Endodermal cell (in vitro differentiated cells): Measurements from ENCODE around the gene CLK4. TPM values are rescaled to one million over a fixed set of nuclear protein-coding genes. Genes with fewer than 3 reads are reported as not detected.

ENCODE experiments used
- DNase-seq: peaks from one replicate; pipeline ENCODE4 v3.0.0-alpha.2; 2017
- H3K27ac ChIP-seq: 2 replicates; pipeline ENCODE4 v1.5.1; 2013; ENCODE audit warnings: mild to moderate bottlenecking, low read depth, low read length, moderate library complexity
- H3K27me3 ChIP-seq: 2 replicates; pipeline ENCODE4 v1.6.1; 2013; ENCODE audit warnings: mild to moderate bottlenecking, low read length, moderate library complexity; ENCODE audit not compliant: insufficient read depth, control insufficient read depth, poor library complexity, severe bottlenecking
- H3K36me3 ChIP-seq: 2 replicates; pipeline ENCODE4 v1.7.0; 2013; ENCODE audit warnings: mild to moderate bottlenecking, low read length, moderate library complexity; ENCODE audit not compliant: control insufficient read depth, insufficient read depth
- H3K4me1 ChIP-seq: one replicate; pipeline ENCODE4 v1.7.0; 2013; ENCODE audit warnings: low read length; ENCODE audit not compliant: control insufficient read depth, insufficient read depth
- H3K4me3 ChIP-seq: 2 replicates; pipeline ENCODE4 v1.5.1; 2013; ENCODE audit warnings: mild to moderate bottlenecking, low read length, moderate library complexity
- H3K9ac ChIP-seq: 2 replicates; pipeline ENCODE4 v1.6.1; 2013; ENCODE audit warnings: mild to moderate bottlenecking, low read length, moderate library complexity; ENCODE audit not compliant: poor library complexity, severe bottlenecking; ENCODE audit errors: extremely low read depth
- H3K9me3 ChIP-seq: 2 replicates; pipeline ENCODE4 v1.6.1; 2013; ENCODE audit warnings: mild to moderate bottlenecking, low read length, moderate library complexity; ENCODE audit not compliant: control insufficient read depth
- H3K27ac Mint-ChIP-seq: 2 replicates; pipeline ENCODE4 v1.8.0; 2020; ENCODE audit warnings: mixed read lengths
- H3K27me3 Mint-ChIP-seq: 2 replicates; pipeline ENCODE4 v1.8.0; 2021; ENCODE audit warnings: mild to moderate bottlenecking, mixed read lengths; ENCODE audit not compliant: insufficient read depth
- H3K36me3 Mint-ChIP-seq: 2 replicates; pipeline ENCODE4 v1.8.0; 2020; ENCODE audit warnings: low read depth, mixed read lengths
- H3K4me1 Mint-ChIP-seq: 2 replicates; pipeline ENCODE4 v1.8.0; 2020; ENCODE audit warnings: mixed read lengths
- H3K4me3 Mint-ChIP-seq: 2 replicates; pipeline ENCODE4 v1.8.0; 2020; ENCODE audit warnings: mild to moderate bottlenecking, moderate library complexity, mixed read lengths
- H3K9me3 Mint-ChIP-seq: 2 replicates; pipeline ENCODE4 v1.8.0; 2020; ENCODE audit warnings: mild to moderate bottlenecking, mixed read lengths
- CTCF ChIP-seq: fragments of 200-600 bp; sonication (generic); conservative IDR thresholded peaks from 2 replicates; pipeline ENCODE4 v1.5.0; 2021; ENCODE audit warnings: antibody characterized with exemption, mild to moderate bottlenecking
- WGBS, 2 experiments: methylation state at CpG; one replicate each; pipeline versions ENCODE4 v1.1.5 to v1.1.7; 2013; ENCODE audit warnings: missing lambda C conversion rate in 2 of 2, mixed read lengths in 1 of 2; ENCODE audit not compliant: insufficient coverage in 1 of 2, insufficient read length in 1 of 2; 5-methylcytosine and 5-hydroxymethylcytosine counted together
- total RNA-seq, 2 donors: library from RNA; stranded (reverse); fragmentation: NEBNext Ultra II Directional in 1 of 2; extraction: Animal tissue kit (Norgen Biotek cat#: 25700) in 1 of 2; gene quantifications; 2 replicates in 1 of 2; 3 replicates in 1 of 2; pipeline ENCODE4 v1.2.1, GENCODE V29; 2021

The CLK4 gene
- total RNA-seq, 2 donors from 2014 or later: 14.9 to 19.4 TPM

- DNase-seq: no peak
- H3K9ac ChIP-seq: no peak overlapping the region
- no peaks in the 10 kb centered on the region for H3K36me3 ChIP-seq
- H3K4me3 Mint-ChIP-seq: no peak overlapping the region
- peaks cover 6% of the 10 kb centered on the region for H3K27me3 Mint-ChIP-seq
- H3K4me1 Mint-ChIP-seq: no peaks in the 10 kb centered on the region
- no peaks in the 10 kb centered on the region for H3K27me3 ChIP-seq
- no peaks in the 10 kb centered on the region for H3K4me1 ChIP-seq
- H3K9me3 ChIP-seq: peaks cover 13% of the 10 kb centered on the region
- no peaks in the 10 kb centered on the region for H3K36me3 Mint-ChIP-seq
- WGBS, 2 experiments: 90 to 96% methylated on average over 3 of the region's 3 CpGs
- no peak for TF ChIP-seq CTCF
- peaks cover 10% of the 10 kb centered on the region for H3K9me3 Mint-ChIP-seq
- H3K27ac Mint-ChIP-seq: no peak overlapping the region
- no peak overlapping the region for H3K4me3 ChIP-seq
- no peak overlapping the region for H3K27ac ChIP-seq
Observed at GRCh38 chr5:178649580-178649979, 22.7 kb upstream of the CLK4 start.

GRCh38 chr5:178644826-178645545, 18.1 kb upstream of the CLK4 start:
- peaks cover 22% of the 10 kb centered on the region for H3K9me3 Mint-ChIP-seq
- H3K9ac ChIP-seq: no peak overlapping the region
- no peaks in the 10 kb centered on the region for H3K4me1 ChIP-seq
- no peaks in the 10 kb centered on the region for H3K27me3 ChIP-seq
- H3K9me3 ChIP-seq: peaks cover 13% of the 10 kb centered on the region
- H3K27ac ChIP-seq: no peak overlapping the region
- no peak overlapping the region for H3K4me3 Mint-ChIP-seq
- H3K4me1 Mint-ChIP-seq: no peaks in the 10 kb centered on the region
- no peak for TF ChIP-seq CTCF
- no peak for DNase-seq
- no peaks in the 10 kb centered on the region for H3K36me3 ChIP-seq
- no peaks in the 10 kb centered on the region for H3K36me3 Mint-ChIP-seq
- no peak overlapping the region for H3K4me3 ChIP-seq
- H3K27ac Mint-ChIP-seq: no peak overlapping the region
- WGBS, 2 experiments: 76 to 77% methylated on average over 6 to 7 of the region's 7 CpGs
- H3K27me3 Mint-ChIP-seq: peaks cover 16% of the 10 kb centered on the region

- H3K9ac ChIP-seq: no peak overlapping the region
- no peak overlapping the region for H3K27ac Mint-ChIP-seq
- no peaks in the 10 kb centered on the region for H3K36me3 ChIP-seq
- H3K9me3 ChIP-seq: peaks cover 6% of the 10 kb centered on the region
- no peak overlapping the region for H3K27ac ChIP-seq
- no peaks in the 10 kb centered on the region for H3K4me1 ChIP-seq
- peaks cover 12% of the 10 kb centered on the region for H3K9me3 Mint-ChIP-seq
- H3K27me3 ChIP-seq: no peaks in the 10 kb centered on the region
- no peaks in the 10 kb centered on the region for H3K36me3 Mint-ChIP-seq
- DNase-seq: no peak
- H3K4me3 ChIP-seq: no peak overlapping the region
- H3K4me3 Mint-ChIP-seq: no peak overlapping the region
- no peaks in the 10 kb centered on the region for H3K4me1 Mint-ChIP-seq
- peaks cover 10% of the 10 kb centered on the region for H3K27me3 Mint-ChIP-seq
- 86% methylated on average over 1 of the region's 1 CpG; no CpG with 5 or more reads in 1 of the 2 experiments for WGBS, 2 experiments
- no peak for TF ChIP-seq CTCF
Observed at GRCh38 chr5:178642351-178642909, 15.6 kb upstream of the CLK4 start.
